H9 (cell line): ENCODE results near the gene CACFD1. TPM values are rescaled to one million over a fixed set of nuclear protein-coding genes. Genes with fewer than 3 reads are reported as not detected.

ENCODE experiments used
- DNase-seq: peaks from one replicate; pipeline ENCODE4 v3.0.0-alpha.2; 2017
- H2AFZ ChIP-seq: one replicate; pipeline ENCODE4 v1.6.1; 2013; ENCODE audit warnings: mild to moderate bottlenecking, low read length, control low read depth, moderate library complexity
- H2AK5ac ChIP-seq: 2 replicates; pipeline ENCODE4 v1.6.1; 2013; ENCODE audit warnings: low read length, control low read depth, mixed read lengths; ENCODE audit not compliant: insufficient read length
- H2BK120ac ChIP-seq: one replicate; pipeline ENCODE4 v1.6.1; 2013; ENCODE audit warnings: low read depth, mild to moderate bottlenecking, low read length, control low read depth, inconsistent platforms; ENCODE audit not compliant: poor library complexity, severe bottlenecking
- H2BK12ac ChIP-seq: 2 replicates; pipeline ENCODE4 v1.6.1; 2013; ENCODE audit warnings: low read length, control low read depth, mixed read lengths, low read depth; ENCODE audit not compliant: insufficient read length
- H2BK15ac ChIP-seq: 2 replicates; pipeline ENCODE4 v1.6.1; 2013; ENCODE audit warnings: low read depth, low read length, control low read depth
- H2BK20ac ChIP-seq: one replicate; pipeline ENCODE4 v1.6.1; 2013; ENCODE audit warnings: low read depth, mild to moderate bottlenecking, low read length, control low read depth, inconsistent platforms; ENCODE audit not compliant: poor library complexity, severe bottlenecking
- H2BK5ac ChIP-seq: 2 replicates; pipeline ENCODE4 v1.6.1; 2013; ENCODE audit warnings: low read length, control low read depth, mixed read lengths; ENCODE audit not compliant: insufficient read length
- H3K14ac ChIP-seq: 2 replicates; pipeline ENCODE4 v1.6.1; 2013; ENCODE audit warnings: low read length, control low read depth; ENCODE audit not compliant: insufficient read depth
- H3K18ac ChIP-seq: 2 replicates; pipeline ENCODE4 v1.6.1; 2013; ENCODE audit warnings: low read depth, mild to moderate bottlenecking, mixed read lengths, low read length, control low read depth; ENCODE audit not compliant: insufficient read length
- H3K23ac ChIP-seq: 2 replicates; pipeline ENCODE4 v1.6.1; 2013; ENCODE audit warnings: low read length, control low read depth, mixed read lengths, low read depth; ENCODE audit not compliant: insufficient read length
- H3K23me2 ChIP-seq: 2 replicates; pipeline ENCODE4 v1.6.1; 2013; ENCODE audit warnings: low read depth, mild to moderate bottlenecking, mixed read lengths, low read length, control low read depth; ENCODE audit not compliant: insufficient read length, poor library complexity, severe bottlenecking
- H3K27ac ChIP-seq: 2 replicates; pipeline ENCODE4 v1.5.1; 2013; ENCODE audit warnings: low read length, control low read depth, mixed read lengths, low read depth; ENCODE audit not compliant: insufficient read length
- H3K27me3 ChIP-seq: 2 replicates; pipeline ENCODE4 v1.6.1; 2013; ENCODE audit warnings: low read length, control low read depth, inconsistent platforms; ENCODE audit not compliant: insufficient read depth
- H3K4ac ChIP-seq: 2 replicates; pipeline ENCODE4 v1.6.1; 2013; ENCODE audit warnings: low read depth, mild to moderate bottlenecking, control low read depth, inconsistent platforms, low read length, moderate library complexity
- H3K4me1 ChIP-seq: 2 replicates; pipeline ENCODE4 v1.6.1; 2013; ENCODE audit warnings: low read length, control low read depth, inconsistent platforms; ENCODE audit not compliant: insufficient read depth
- H3K4me2 ChIP-seq: 2 replicates; pipeline ENCODE4 v1.6.1; 2013; ENCODE audit warnings: low read length, control low read depth, mixed read lengths; ENCODE audit not compliant: insufficient read length, insufficient read depth
- H3K56ac ChIP-seq: 2 replicates; pipeline ENCODE4 v1.6.1; 2013; ENCODE audit warnings: low read depth, mild to moderate bottlenecking, mixed read lengths, low read length, control low read depth; ENCODE audit not compliant: insufficient read length
- H3K79me1 ChIP-seq: 2 replicates; pipeline ENCODE4 v1.6.1; 2013; ENCODE audit warnings: low read depth, mild to moderate bottlenecking, moderate library complexity, low read length, control low read depth, inconsistent platforms; ENCODE audit not compliant: insufficient read depth, poor library complexity, severe bottlenecking
- H3K79me2 ChIP-seq: 2 replicates; pipeline ENCODE4 v1.6.1; 2013; ENCODE audit warnings: low read length, control low read depth, inconsistent platforms; ENCODE audit not compliant: insufficient read depth
- H3K9ac ChIP-seq: 2 replicates; pipeline ENCODE4 v1.6.1; 2013; ENCODE audit warnings: low read length, control low read depth, mixed read lengths; ENCODE audit not compliant: insufficient read length; ENCODE audit errors: extremely low read depth
- H3K9me3 ChIP-seq: one replicate; pipeline ENCODE4 v1.6.1; 2013; ENCODE audit warnings: low read depth, low read length, inconsistent platforms; ENCODE audit not compliant: control insufficient read depth
- H3T11ph ChIP-seq: one replicate; pipeline ENCODE4 v1.6.1; 2013; ENCODE audit warnings: mild to moderate bottlenecking, low read length, control low read depth, inconsistent platforms
- H4K20me1 ChIP-seq: one replicate; pipeline ENCODE4 v1.6.1; 2013; ENCODE audit not compliant: control insufficient read depth, insufficient read length, insufficient read depth
- H4K5ac ChIP-seq: 2 replicates; pipeline ENCODE4 v1.6.1; 2013; ENCODE audit warnings: low read depth, mild to moderate bottlenecking, mixed read lengths, low read length, control low read depth; ENCODE audit not compliant: insufficient read length
- H4K8ac ChIP-seq: replicated peaks from 2 replicates; pipeline ENCODE4 v1.6.1; 2013; ENCODE audit warnings: low read length, control low read depth, mixed read lengths, low read depth; ENCODE audit not compliant: insufficient read length
- H4K91ac ChIP-seq: 2 replicates; pipeline ENCODE4 v1.6.1; 2013; ENCODE audit warnings: low read depth, mild to moderate bottlenecking, moderate library complexity, mixed read lengths, low read length, control low read depth; ENCODE audit not compliant: insufficient read length
- H3K27ac Mint-ChIP-seq, 3 experiments: 2 replicates in 2 of 3; 3 replicates in 1 of 3; pipeline ENCODE4 v1.8.0; 2020 to 2021; ENCODE audit warnings: mixed read lengths in 3 of 3, mild to moderate bottlenecking in 1 of 3, moderate library complexity in 1 of 3
- H3K27me3 Mint-ChIP-seq: 2 replicates; pipeline ENCODE4 v1.8.0; 2021; ENCODE audit warnings: low read depth, mild to moderate bottlenecking, moderate library complexity, mixed read lengths
- H3K36me3 Mint-ChIP-seq, 3 experiments: 2 replicates in 2 of 3; 3 replicates in 1 of 3; pipeline ENCODE4 v1.8.0; 2020 to 2021; ENCODE audit warnings: low read depth in 3 of 3, mixed read lengths in 3 of 3; ENCODE audit not compliant: insufficient read depth in 1 of 3
- H3K4me1 Mint-ChIP-seq, 2 experiments: 2 replicates each; pipeline ENCODE4 v1.8.0; 2020; ENCODE audit warnings: mixed read lengths in 2 of 2
- H3K4me3 Mint-ChIP-seq, 2 experiments: 2 replicates in 1 of 2; 3 replicates in 1 of 2; pipeline ENCODE4 v1.8.0; 2020 to 2021; ENCODE audit warnings: mild to moderate bottlenecking in 2 of 2, mixed read lengths in 2 of 2, moderate library complexity in 1 of 2
- H3K9me3 Mint-ChIP-seq, 2 experiments: 2 replicates in 1 of 2; 3 replicates in 1 of 2; pipeline ENCODE4 v1.8.0; 2020; ENCODE audit warnings: mild to moderate bottlenecking in 2 of 2, mixed read lengths in 2 of 2, moderate library complexity in 1 of 2
- CTCF ChIP-seq: fragments of 200-600 bp; sonication (generic); conservative IDR thresholded peaks from 3 replicates; pipeline ENCODE4 v1.8.0; 2021; ENCODE audit warnings: antibody characterized with exemption, mild to moderate bottlenecking
- WGBS: extraction: QIAGEN DNeasy Blood & Tissue Kit; methylation state at CpG from one replicate; pipeline ENCODE4 v1.1.7; 2013; ENCODE audit warnings: missing lambda C conversion rate, low lambda C conversion rate, mixed read lengths; ENCODE audit not compliant: insufficient read length; ENCODE audit errors: extremely low coverage; 5-methylcytosine and 5-hydroxymethylcytosine counted together
- total RNA-seq: library from RNA; stranded (reverse); gene quantifications from 2 replicates; pipeline ENCODE4 v1.2.1, GENCODE V29; 2021

CACFD1 gene
- total RNA-seq, 1 experiment from 2014 or later = 20.0 TPM

- Histone ChIP-seq H3K27ac (no peak overlapping the region), H3K9ac (no peak overlapping the region), H2BK120ac (no peak overlapping the region), H2BK20ac (no peak overlapping the region), H3K79me2 (no peaks in the 10 kb centered on the region), H3K23ac (no peak overlapping the region), H3K56ac (no peak overlapping the region), H3T11ph (no peak overlapping the region), H3K23me2 (peaks cover 7% of the 10 kb centered on the region), H2BK15ac (no peak overlapping the region), H3K79me1 (no peaks in the 10 kb centered on the region), H3K4ac (no peak overlapping the region), H4K8ac (no peak overlapping the region), H3K27me3 (no peaks in the 10 kb centered on the region; the same call in 1 of the 2 replicates), H3K4me2 (no peak overlapping the region), H2AFZ (no peak overlapping the region), H4K5ac (no peak overlapping the region), H2AK5ac (no peak overlapping the region), H3K14ac (no peak overlapping the region), H4K91ac (no peak overlapping the region), H2BK12ac (no peak overlapping the region), H3K9me3 (no peaks in the 10 kb centered on the region), H4K20me1 (no peaks in the 10 kb centered on the region), H3K4me1 (no peaks in the 10 kb centered on the region), H3K18ac (no peak overlapping the region), H2BK5ac (no peak overlapping the region)
- WGBS = no CpG with 5 or more reads among the region's 22 CpGs
- H3K4me1 Mint-ChIP-seq = peaks cover 21 to 26% of the 10 kb centered on the region in 2 experiments
- DNase-seq = no peak
- H3K27me3 Mint-ChIP-seq = peaks cover 20% of the 10 kb centered on the region
- no peak for TF ChIP-seq CTCF
- no peak overlapping the region; a peak in 1 of 5 replicates for H3K4me3 Mint-ChIP-seq
- H3K36me3 Mint-ChIP-seq = peaks cover 0 to 12% (median 5%) of the 10 kb centered on the region in 3 experiments; a peak in 6 of 7 replicates
- H3K9me3 Mint-ChIP-seq = peaks cover 4 to 5% of the 10 kb centered on the region in 2 experiments; a peak in 4 of 5 replicates
- H3K27ac Mint-ChIP-seq = no peak overlapping the region; a peak in 1 of 7 replicates
These were observed 34.6 kb upstream of the CACFD1 start for GRCh38 chr9:133425049-133425632.
